Loucy (cell line): Measurements from ENCODE around the gene RPS6KA4.

Source experiments
- EZH2phosphoT487 ChIP-seq: fragments of 200-600 bp; IDR thresholded peaks from 2 replicates; pipeline ENCODE4 v1.6.1; 2018; ENCODE audit warnings: antibody characterized with exemption, mild to moderate bottlenecking, moderate library complexity, borderline replicate concordance
- TF ChIP-seq, protein P1 (sequence below): fragments of 200-600 bp; sonication (generic); conservative IDR thresholded peaks from 2 replicates; pipeline ENCODE4 v1.5.1; 2014; ENCODE audit warnings: mild to moderate bottlenecking, antibody characterized with exemption, low read length

- TF ChIP-seq, protein P1, sequence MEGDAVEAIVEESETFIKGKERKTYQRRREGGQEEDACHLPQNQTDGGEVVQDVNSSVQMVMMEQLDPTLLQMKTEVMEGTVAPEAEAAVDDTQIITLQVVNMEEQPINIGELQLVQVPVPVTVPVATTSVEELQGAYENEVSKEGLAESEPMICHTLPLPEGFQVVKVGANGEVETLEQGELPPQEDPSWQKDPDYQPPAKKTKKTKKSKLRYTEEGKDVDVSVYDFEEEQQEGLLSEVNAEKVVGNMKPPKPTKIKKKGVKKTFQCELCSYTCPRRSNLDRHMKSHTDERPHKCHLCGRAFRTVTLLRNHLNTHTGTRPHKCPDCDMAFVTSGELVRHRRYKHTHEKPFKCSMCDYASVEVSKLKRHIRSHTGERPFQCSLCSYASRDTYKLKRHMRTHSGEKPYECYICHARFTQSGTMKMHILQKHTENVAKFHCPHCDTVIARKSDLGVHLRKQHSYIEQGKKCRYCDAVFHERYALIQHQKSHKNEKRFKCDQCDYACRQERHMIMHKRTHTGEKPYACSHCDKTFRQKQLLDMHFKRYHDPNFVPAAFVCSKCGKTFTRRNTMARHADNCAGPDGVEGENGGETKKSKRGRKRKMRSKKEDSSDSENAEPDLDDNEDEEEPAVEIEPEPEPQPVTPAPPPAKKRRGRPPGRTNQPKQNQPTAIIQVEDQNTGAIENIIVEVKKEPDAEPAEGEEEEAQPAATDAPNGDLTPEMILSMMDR: no peak
- no peak for TF ChIP-seq EZH2phosphoT487
Measured at GRCh38 chr11:64322925-64323260, 36.1 kb upstream of the RPS6KA4 start.
